ENCODE measurements around the gene MYO5B.
"Not testable (repeated sequence)": the region's sequence is repeated elsewhere in the genome, so short reads cannot be mapped to it uniquely, and the experiment has no call there.

Gene MYO5B

DNA sequence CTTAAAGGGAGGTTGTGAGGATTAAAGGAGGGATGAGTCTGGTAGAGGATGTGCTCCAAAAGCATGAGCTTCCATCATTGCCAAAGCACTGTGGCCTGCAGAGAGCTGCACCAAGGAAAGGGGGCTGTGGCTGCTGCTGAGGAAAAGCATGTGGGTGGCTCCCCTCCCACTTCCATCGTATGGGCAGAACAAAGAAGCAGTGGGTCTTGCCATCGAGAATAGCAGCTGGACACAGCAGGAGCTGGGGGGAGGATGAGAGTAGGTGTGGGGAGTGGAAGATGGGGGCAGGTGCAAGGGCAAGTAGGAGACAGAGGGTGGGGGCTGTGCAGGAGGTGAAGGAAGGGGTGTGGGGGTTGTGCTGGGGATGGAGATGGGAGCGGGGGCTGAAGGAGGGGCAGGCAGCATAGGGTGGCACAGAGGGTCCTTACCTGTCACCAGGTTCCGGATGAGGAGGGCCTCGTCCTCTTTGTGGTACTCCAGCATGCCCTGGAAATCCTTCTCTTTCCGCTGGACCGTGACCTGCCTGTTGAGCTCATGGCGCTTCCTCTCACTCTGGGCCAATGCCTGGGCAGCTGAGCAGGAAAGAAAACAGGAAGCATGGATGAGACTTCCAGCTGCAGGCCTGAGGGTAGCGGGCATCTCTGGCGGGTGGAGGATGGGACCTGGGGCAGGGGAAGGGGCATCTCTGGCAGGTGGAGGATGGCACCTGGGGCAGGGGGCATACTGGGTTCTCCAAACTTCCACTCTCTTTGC, 348.1 kb downstream of the MYO5B start:
- no peak for DNase-seq

DNA sequence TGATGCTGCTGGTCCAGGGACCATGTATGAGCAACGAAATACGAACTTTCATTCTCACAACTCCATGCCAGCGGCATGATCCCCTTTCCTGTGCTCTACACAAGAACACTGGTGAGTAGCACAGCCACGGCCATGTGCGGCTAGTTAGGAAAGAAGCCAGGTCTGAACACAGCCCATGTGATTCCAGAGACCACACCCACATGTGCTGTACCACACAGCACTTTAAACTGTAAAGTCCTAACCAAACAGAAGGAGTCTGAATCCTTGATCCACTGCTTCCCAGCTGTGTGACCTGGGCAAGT, 348.6 kb downstream of the MYO5B start:
- DNase-seq: no peak

DNA sequence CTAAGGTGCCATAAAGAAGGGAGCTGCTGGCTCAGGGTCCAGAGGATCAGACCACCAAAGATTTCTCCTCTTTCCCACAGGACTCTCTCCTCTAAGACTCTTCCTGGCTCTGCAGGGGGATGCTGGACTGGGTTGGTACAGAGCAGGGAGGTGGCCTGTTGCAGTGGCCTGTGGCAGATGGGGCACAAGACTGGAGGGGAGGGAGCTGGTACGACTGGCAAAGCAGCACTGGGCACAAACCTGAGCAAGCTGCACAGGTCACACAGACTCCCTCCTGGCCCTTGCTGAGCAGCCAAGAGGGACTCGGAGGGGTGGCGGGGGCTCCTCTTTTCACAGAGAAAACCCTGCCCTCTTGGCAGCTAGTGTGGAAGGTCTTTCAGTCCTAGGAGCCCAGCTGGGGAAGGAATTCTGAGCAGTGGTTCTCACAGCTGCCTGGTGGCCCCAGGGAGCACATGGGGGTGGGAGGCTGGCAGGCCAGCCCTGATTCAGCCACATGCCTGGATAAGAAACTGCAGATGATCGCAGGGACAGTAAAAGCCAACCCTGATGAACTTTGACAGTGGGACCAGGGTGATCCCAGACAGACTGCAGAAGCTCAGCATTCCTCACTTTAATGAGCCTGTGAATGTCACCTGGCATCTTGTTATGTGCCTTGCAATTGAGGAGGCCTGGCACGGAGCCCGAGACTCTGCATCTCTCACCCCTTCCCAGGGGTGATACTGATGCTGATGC, 349.2 kb downstream of the MYO5B start:
- DNase-seq: no peak

DNA sequence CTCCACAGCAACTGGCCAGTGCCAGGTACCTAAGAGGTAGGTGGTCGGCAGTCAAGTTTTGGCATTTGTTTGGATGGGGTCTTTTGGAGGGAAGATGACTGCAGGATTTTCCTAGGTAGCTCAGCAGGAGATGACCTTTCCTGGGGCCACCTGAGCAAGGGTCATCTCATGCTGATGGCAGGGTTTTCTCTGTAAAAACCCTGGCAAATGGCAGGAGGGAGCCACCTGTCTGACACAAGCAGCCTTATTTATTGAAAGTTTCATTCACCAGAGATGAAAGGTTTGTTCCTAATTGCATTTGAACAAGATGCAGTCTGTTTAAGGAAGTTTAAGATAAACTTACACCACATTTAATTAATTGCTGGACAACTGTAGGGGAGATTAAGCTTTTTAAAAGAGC, 350.0 kb downstream of the MYO5B start:
- no peak for DNase-seq

DNA sequence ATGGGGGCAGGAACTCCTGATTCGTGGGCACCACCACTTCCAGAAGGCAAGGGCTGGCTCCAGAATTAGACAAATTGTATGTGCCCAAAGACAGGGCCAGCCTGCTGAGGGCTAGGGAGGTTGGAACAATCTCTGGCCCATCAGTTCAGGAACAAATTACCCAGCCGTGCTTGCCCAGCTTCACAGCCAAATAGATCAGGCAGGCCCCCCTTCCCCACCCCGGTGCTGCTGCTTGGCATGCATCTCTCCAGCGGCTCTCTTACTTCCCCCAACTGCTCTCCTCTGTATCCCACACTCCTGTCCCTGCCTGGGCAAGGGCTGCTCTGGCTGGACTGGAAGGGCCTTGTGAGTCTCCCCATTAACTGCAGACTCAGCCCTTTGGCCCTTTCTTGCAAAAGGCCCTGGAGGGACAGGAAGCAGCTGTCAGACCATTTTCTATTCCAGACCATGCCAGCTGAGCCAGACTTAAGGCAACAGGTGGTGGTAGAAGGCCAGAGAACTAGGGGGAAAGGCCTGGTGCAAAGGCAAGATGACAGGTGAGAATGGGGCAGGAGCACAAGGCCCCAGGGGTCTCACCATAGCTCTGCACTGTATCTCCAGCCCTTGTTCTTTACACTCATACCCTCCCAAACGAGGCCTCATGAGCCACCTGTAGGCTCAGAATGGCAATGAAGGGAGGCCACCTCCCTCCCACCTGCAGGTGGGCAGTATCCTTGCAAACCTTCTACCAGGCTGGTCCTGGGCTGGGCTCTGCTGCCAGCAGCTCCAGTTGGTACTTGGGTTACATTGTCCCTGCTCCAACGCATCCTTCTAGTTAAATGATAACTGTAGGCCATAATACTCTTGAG, 350.9 kb downstream of the MYO5B start:
- no peak for DNase-seq

DNA sequence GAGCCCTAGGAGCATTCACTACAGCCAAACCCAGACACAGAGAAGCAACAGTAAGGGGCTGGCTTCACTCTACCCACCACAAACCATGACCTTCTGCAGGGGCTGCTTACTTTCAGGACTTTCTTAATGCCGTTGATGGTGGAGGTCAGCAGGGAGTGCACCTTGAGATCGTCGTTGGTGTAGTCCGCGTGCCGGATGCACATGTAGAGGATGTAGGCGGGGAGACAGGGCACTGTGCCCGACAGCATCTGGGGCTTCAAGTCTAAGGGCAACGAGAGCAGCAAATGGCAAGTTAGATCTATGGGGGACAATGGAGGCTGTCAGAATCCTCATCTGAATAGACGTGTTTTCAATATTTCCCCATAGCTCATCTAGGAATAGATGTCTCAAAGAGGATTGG, 351.8 kb downstream of the MYO5B start:
- no peak for DNase-seq

DNA sequence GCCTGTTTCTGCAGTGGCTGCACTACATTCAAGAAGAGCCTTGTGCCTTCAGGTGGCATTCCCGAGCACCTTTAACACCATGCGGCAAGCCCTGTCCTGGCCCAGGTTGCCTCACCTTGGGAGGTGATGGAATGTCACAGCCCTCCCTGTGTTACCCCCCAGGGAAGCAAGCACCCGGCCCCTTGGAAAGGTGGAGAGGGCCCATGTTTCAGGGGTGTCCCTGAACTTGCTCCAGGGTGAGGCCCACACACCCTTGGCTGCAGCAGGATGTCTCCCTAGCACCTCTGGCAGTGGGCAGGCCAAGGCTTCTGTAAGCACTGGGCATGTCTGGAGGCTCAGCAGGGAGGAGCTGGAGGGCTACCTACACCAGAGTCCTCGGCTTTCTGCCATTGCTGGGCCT, 352.3 kb downstream of the MYO5B start:
- DNase-seq: no peak

DNA sequence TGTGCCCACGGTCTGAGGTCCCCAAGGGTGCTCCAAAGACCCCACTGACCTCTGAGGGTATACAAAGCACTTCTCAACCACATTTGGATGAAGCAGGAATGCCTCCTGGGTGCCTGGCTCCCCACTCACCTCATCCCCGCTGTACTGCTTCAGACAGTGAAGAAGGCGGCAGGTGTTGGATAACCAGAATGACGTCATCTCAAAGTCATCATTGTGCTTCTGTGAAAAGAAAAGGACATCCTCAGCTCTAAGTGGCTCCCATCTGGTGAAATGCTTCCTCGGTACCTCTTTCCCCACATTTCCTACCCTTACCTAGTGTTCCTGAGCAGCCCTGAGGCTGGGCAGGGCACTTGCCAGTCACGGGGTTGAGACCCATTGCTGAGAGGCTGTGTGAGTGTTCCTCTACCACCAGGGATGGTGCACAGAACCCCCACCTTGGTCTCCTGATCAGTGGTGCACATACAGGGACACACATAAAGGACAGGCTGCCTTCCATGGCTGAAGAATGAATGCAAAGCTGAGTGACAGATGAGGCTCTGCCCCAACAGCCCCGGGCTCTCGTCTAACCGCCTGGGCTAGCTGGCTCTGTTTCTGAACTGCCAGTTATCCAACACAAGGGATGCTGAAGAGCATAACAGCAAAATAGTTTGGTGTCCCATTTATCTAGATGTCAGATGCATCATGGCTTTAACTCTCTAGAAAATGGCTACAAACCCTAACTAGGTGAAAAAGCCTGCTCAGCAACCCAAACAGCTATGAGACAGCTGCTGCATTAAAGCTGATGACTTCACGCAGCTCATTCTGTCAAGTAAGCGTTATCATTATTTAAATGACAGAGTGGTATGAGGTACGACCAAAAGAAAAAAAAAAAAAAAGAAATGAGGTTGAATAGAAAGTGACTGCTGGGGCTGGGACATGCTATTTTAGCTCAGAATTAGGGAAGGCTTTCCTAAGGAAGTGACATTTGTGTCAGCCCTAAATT, 353.4 kb downstream of the MYO5B start:
- DNase-seq: no peak

DNA sequence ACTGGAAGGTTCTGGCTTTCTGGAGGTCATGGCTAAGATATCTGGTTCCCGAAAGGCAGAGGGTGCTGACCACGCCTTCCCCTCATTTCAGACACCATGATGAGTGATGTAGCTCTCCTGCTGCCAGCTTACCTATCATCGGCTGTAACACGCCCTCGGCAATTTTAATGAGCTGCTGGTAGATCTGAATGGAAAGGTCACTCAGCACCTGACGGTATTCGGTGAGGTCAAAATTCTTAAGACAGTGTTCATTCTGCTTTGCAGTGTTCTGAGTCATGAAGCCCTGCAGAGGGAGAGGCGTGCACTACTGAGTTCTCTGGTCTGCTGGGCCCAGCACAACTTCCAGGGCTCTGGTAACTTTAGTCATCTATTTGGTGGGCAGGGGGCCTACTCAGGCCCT, 355.9 kb downstream of the MYO5B start:
- DNase-seq: no peak

DNA sequence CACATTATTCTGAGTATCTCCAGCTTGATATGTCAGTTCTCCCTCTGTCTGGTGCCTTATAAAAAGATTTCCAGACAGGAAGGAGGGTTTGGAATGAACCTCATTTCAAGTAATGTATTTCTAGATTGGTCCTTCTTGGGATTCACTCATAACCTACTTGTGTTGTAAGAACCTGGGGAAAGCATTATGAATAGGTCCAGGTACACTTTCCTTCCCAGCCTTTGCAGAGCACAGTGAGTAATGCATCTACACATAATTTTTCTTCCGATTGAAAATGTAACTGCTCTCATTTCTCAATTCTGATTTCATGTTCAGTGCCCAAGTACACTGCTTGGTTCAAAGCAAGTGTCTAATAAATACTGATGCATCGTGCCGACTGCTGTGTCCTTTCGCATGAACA, 356.6 kb downstream of the MYO5B start:
- no peak for DNase-seq

DNA sequence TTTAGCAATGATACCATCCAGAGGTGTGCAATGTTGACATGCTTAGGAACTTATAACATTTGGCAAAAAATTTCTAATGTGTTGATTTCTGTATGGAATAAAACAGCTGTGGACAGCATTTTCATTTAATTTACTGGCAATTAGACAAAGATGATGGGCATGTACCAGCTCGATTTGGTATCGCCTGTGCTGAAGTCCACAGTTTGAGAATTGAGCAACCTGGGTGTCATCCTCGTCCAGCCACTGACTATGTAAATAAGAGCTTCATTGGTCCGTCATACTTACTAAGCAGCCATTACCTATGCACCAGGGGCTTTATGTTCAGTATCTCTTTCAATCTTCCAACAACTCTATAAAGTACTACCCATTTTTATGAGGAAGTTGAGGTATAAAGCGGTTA, 357.1 kb downstream of the MYO5B start:
- no peak for DNase-seq

DNA sequence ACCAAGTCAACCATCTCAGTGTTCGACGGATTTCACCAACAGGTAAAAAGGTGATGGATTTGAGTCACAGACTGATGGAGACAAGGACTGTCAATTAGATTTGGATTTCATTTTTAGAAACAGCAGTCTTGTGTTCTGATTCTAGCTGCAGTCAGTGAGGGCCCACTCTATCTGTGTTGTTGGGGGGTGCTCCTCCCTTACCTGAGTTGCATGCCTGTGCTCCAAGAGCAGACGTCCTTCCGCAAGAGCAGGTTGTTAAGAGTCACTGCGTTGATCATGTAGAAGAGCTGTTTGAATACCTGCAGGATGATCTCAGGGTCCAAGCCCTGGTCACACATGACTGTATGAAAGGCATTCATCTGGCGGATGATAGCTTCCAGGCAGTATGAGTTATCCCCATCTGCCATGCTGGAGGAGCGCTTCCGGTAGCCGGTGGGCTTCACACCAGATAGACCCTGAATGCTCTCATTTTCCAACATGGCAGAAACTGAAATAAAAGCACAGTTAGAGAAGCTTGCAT, 357.6 kb downstream of the MYO5B start:
- DNase-seq: not testable (repeated sequence)

DNA sequence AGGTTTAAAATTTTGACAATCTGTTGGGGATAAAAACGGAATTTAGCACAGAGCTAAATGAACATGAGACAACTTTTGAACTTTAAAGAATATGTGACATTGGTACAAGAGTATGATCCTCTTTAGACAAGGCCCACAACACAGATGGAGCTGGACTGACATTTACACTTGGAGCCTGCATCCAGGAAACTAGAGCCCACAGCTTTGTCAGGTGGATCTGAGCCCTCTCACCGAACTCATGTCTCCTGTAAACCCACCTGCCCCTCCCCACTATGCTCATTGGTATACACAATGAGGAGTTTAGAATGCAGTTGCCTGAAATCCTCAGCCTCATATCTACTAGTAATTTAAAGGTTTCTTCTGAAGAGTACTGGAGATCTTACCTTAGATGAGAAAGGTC, 359.5 kb downstream of the MYO5B start:
- DNase-seq: no peak

DNA sequence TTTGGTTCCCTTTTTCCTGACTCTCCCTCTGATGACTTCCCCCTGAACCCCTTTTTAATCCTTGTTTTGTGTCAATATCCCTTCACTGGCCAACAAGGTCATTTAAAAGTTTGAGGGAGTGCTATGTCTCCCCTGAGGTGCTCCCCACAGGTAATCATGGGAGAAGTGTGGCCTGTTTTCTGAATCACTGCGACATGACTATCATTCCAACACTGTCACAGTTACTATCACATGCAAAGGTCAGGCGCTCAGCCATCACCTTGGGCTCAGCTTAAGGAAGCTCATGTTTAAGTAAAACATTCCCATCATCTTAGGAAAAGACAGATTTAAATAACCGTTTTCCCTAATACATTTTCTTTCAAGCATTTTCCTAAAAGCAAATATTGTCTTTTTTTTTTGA, 360.7 kb downstream of the MYO5B start:
- no peak for DNase-seq

DNA sequence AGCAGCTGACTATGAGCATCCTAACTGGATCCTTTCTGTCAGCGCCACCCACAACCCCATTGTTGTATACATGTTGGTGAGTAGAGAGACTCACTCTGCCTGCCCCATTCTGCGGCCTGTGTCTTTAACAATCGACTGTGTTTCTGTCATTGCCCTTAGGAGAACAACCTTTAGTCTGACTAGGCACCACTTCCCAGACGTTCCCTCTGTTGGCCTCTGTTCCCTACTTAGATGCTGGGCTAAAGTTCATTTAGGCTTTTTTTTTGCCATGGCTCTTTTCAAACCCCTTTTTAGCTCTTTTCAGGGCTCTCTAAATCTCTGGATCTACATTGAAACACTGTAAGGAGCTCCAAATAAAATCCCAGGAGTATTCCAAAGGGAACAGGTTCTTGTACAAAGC, 361.1 kb downstream of the MYO5B start:
- DNase-seq: no peak

DNA sequence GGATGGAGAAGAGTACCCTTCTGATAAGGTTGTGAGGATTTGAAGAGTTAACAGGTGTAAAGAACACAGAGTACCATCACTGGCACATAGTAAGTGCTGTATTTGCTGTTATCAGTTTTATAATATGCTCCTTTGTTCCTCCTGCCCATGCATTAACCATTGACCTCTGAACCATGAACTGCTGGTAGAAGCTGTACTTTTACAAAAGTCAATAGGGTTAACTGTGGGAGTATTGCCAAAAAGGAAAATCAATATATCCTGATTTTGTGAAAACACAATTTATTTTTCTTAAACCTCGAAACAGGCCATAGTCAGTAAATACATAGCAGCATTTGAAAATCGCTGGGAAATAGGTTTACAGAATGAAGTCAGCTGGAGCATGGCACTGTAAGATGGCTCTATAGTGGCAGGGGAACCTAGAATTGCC, 362.7 kb downstream of the MYO5B start:
- DNase-seq: no peak

DNA sequence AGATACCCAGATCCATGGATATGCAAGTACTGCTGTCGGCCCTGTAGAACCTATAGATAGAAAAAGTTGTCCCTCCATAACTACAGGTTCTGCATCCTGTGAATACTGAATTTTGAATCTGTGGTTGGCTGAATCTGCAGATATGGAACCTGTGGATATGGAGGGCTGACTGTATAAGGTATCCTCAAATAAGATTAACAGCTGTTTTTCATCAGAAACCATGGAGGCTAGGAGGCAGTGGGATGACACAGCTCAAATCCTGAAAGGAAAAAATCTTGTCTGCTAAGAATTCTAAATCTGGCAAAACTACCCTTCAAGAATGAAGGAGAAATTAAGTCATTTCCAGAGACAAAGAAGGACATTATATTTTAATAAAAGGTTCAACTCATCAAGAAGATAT, 367.0 kb downstream of the MYO5B start:
- no peak for DNase-seq

DNA sequence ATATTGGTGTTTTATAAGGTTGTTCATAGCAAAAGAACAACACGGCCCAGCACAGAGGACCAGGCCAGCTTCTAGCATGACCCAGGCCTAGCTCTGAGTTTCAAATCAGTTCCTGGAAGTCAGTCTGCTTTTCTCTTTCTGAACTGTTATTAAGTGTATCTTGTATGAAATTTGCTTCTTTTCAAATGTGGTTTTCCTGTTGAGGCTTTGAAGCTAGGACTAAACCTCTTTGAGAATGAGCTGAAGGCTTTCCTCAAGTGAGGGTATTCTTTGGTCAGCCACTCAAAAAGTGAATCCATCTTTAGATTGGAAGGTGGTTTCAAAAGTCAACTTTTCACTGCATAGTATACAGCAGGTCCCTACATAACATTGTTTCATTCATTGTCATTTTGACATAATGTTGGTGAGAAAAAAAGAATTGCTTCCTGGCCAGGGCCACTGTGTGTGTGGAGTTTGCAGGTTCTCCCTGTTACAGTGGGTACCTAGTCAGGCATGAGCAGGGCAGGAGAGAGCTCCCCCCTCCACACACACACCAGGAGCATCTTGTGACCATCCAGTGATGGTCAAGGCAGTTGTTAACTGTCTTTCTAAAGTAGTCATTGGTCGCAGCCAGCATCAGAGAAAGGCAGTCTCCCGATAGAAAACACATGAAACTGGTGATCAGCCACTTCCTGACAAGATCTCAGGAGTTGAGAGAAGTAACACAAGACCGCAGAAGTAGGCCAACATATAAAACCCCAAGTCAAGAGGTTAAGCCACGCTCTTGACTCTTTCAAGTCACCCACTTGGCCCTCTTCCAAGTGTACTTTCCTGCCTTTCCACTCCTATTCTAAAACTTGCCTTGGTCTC, 374.9 kb downstream of the MYO5B start:
- no peak for DNase-seq

DNA sequence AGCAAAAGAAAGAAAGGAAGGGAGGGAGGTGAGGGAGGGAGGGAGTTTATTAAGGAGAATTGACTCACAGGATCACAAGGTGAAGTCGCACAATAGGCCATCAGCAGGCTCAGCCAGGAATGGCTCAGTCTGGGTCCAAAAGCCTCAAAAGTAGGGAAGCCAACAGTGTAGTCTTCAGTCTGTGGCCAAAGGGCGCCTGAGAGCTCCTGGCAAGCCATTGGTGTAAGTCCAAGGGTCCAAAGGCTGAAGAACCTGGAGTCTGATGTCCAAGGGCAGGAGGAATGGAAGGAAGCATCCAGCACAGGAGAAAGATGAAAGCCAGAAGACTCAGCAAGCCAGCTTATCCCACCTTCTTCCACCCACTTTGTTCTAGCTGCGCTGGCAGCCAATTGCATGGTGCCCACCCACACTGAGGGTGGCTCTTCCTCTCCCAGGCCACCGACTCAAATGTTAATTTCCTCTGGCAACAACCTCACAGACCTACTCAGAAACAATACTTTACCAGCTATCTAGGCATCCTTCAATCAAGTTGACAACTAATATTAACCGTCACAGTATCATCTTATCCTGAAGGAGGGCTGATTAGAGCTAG, 375.8 kb downstream of the MYO5B start:
- DNase-seq: no peak

DNA sequence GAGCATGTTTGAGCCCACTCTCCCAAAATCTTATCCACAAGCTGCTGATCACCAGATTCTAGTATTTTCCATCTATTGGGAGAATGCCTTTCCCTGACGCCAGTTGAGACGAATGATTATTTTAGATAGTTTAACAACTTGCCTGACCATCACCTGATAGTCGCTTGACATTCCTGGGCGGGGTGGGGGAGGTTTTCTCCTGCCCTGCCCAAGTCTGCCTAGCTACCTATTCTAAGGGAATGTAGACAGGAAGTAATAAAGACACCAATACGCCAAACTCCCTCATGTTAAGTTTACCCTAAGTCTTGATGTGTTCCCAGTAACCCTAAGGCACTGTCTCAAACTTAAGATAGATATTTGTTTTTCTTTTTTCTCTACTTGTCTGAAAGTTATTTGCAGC, 377.0 kb downstream of the MYO5B start:
- no peak for DNase-seq

DNA sequence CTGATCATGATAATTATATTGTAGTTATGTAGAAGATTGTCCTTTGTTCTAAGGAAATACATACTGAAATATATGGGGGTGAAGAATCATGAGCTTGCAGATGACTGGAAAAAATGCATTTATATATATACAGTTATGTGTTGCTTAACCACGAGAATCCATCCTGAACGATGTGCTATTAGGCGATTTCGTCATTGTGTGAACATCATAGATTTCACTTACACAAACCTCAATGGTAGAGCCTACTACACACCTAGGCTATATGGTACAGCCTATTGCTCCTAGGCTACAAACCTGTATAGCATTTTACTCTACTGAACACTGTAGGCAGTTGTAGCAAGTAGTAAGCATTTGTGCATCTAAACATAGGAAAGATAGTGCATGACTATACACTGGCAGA, 379.0 kb downstream of the MYO5B start:
- no peak for DNase-seq

Measured in suppressor macrophage treated with lipopolysaccharide for 4 hours (primary cell).